ENCODE data around the gene SMIM10L2A. TPM values are rescaled to one million over a fixed set of nuclear protein-coding genes. Genes with fewer than 3 reads are reported as not detected.

SMIM10L2A gene
- under 0.01 TPM in 1 of 2 replicates, not detected in the other for total RNA-seq

DNA sequence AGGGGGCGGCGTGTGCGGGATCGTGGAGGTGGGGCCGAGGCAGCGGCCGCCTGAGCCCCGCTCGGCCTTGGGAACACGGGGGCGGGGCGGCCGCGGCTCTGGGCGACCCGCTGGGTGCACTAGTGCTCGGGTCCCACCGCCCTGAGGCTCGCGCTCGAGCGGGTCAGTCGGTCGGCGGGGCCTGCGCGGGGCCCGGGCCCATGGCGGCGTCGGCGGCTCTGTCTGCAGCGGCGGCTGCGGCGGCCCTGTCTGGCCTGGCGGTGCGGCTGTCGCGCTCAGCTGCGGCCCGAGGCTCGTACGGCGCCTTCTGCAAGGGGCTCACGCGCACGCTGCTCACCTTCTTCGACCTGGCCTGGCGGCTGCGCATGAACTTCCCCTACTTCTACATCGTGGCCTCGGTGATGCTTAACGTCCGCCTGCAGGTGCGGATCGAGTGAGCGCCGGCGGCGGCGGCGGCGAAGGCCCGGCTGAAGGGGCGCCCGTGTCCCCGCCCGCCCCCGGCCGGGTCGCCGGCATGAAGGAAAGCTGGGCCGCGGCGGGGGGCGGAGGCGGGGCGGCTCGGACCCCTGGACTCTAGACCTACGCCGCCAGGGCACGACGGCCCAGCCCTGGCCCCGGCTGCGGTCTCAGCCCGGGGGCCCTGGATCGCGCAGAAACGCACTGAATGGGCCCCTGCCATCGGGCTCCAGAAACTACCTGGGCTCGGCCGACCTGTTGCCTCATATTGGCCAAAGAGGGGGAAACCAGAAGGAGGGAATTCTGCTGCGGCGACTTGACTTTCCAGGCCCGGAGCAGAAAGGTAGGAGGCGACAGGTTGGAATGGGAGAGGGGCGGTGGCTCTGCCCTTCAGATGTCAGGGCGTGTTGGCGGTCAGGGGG is at the start of gene SMIM10L2A:
Gene SMIM10L2A (plus strand): TSS at position 13 of the 878 bp plus-strand sequence. CDS start 188 bp downstream, at position 201.

Other genes with a start within 250 kb of the SMIM10L2A start
- not detected in 2 replicates for gene ETDA, start 169.9 kb upstream of the SMIM10L2A start, total RNA-seq
- gene ETDC, start 112.5 kb upstream of the SMIM10L2A start, total RNA-seq: not detected in 2 replicates
- gene ZNF75D, start 77.8 kb upstream of the SMIM10L2A start, total RNA-seq: 4.0 and 4.3 TPM in 2 replicates
- 2.3 and 4.8 TPM in 2 replicates for gene ZNF449, start 77.1 kb upstream of the SMIM10L2A start, total RNA-seq
- gene INTS6L, start 98.7 kb downstream of the SMIM10L2A start, total RNA-seq: 1.4 and 1.6 TPM in 2 replicates